ENCODE measurements around the gene SIMC1. TPM values are rescaled to one million over a fixed set of nuclear protein-coding genes. Genes with fewer than 3 reads are reported as not detected.

The SIMC1 gene
- total RNA-seq, 1 experiment from 2014 or later: 17.9 TPM

DNA sequence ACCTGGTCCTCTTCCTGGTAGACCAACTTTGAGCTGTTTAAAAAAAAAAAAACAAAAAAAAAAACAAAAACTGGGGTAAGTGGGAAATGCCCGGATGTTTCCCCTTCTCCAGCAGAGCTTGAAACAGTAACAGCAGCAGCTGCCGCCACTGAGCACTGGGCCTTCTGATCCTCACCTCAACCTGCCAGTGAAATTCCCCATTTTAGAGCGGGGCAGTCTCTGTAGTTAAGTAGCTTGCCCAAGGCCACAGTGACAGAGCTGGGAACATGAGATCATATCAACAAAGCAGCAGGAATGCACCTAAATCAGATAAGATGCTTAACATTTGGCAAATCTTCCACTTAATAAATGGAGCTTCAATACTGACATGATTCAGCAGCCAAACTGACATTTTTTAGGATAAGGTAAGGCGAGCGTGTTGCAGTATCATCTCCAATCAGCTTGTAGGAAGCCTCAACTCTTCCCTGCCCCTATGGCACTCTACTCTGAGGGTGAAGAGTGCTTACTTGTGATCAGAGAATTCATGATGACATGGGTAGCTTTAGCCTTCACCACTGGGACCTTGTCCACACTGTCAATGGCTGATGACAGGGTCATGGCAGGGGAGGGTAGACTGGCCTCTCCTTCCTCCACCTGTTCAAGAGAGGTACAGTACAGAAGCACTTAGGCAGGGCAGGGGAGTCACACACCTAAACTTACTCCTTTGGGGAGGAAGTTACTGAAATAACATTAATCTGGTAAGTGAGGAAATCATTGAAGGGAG is 114.1 kb downstream of the SIMC1 start:
- CTCF ChIA-PET: interaction anchor here (1.3 to 1.4 kb wide), 2 partner anchors 9 to 53 kb away, joined by 3 to 4 read pairs; no protein-coding TSS in a partner anchor
- POLR2A ChIA-PET: no interaction called here
- ATAC-seq: no peak

DNA sequence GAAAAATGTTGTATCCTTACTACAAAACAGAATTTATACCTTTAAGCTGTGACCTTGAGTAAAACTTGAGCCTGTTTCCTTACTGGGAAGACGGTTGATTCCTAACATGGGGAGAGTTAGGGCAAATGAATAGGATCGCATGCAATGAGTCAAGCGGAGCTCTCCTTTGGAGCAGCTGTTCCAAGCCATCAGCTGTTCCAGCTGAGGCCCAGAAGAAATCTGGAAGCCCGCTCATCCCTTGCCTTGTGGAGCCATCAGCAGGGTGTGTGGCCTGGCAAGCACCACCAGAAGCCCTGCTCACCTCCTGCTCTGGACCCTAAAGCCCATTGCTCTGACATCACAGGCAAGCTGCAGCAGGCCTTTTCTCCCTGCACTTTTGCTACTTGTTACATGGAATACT is 115.3 kb downstream of the SIMC1 start:
- ATAC-seq: no peak
- no peak overlapping the region for H3K27ac Mint-ChIP-seq
- DNase-seq (ENCODE audit: low spot score): no peak
- POLR2A ChIA-PET: no interaction called here
- CTCF ChIA-PET: no interaction called here
- TF ChIP-seq SOX15 (CRISPR knock-in tag; IDR thresholded peaks at IDR 0.05) (no peak), SMAD4 (CRISPR knock-in tag; IDR thresholded peaks at IDR 0.05) (no peak), GTF2I (CRISPR knock-in tag; conservative IDR thresholded peaks at IDR 0.05) (no peak), CBFB (CRISPR knock-in tag; IDR thresholded peaks at IDR 0.05; ENCODE audit: low read depth) (no peak), MXD4 (CRISPR knock-in tag; IDR thresholded peaks at IDR 0.05; ENCODE audit: borderline replicate concordance) (no peak), ZNF671 (CRISPR knock-in tag; IDR thresholded peaks at IDR 0.05) (no peak), NFYB (CRISPR knock-in tag; conservative IDR thresholded peaks at IDR 0.05; ENCODE audit: low read depth) (no peak)
- TF ChIP-seq, protein P1, sequence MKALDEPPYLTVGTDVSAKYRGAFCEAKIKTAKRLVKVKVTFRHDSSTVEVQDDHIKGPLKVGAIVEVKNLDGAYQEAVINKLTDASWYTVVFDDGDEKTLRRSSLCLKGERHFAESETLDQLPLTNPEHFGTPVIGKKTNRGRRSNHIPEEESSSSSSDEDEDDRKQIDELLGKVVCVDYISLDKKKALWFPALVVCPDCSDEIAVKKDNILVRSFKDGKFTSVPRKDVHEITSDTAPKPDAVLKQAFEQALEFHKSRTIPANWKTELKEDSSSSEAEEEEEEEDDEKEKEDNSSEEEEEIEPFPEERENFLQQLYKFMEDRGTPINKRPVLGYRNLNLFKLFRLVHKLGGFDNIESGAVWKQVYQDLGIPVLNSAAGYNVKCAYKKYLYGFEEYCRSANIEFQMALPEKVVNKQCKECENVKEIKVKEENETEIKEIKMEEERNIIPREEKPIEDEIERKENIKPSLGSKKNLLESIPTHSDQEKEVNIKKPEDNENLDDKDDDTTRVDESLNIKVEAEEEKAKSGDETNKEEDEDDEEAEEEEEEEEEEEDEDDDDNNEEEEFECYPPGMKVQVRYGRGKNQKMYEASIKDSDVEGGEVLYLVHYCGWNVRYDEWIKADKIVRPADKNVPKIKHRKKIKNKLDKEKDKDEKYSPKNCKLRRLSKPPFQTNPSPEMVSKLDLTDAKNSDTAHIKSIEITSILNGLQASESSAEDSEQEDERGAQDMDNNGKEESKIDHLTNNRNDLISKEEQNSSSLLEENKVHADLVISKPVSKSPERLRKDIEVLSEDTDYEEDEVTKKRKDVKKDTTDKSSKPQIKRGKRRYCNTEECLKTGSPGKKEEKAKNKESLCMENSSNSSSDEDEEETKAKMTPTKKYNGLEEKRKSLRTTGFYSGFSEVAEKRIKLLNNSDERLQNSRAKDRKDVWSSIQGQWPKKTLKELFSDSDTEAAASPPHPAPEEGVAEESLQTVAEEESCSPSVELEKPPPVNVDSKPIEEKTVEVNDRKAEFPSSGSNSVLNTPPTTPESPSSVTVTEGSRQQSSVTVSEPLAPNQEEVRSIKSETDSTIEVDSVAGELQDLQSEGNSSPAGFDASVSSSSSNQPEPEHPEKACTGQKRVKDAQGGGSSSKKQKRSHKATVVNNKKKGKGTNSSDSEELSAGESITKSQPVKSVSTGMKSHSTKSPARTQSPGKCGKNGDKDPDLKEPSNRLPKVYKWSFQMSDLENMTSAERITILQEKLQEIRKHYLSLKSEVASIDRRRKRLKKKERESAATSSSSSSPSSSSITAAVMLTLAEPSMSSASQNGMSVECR (CRISPR knock-in tag; IDR thresholded peaks at IDR 0.05; ENCODE audit: borderline replicate concordance): no peak
- TF ChIP-seq, protein P2, sequence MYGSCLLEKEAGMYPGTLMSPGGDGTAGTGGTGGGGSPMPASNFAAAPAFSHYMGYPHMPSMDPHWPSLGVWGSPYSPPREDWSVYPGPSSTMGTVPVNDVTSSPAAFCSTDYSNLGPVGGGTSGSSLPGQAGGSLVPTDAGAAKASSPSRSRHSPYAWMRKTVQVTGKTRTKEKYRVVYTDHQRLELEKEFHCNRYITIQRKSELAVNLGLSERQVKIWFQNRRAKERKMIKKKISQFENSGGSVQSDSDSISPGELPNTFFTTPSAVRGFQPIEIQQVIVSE (CRISPR knock-in tag; IDR thresholded peaks at IDR 0.05; ENCODE audit: borderline replicate concordance): no peak
- TF ChIP-seq, protein P3, sequence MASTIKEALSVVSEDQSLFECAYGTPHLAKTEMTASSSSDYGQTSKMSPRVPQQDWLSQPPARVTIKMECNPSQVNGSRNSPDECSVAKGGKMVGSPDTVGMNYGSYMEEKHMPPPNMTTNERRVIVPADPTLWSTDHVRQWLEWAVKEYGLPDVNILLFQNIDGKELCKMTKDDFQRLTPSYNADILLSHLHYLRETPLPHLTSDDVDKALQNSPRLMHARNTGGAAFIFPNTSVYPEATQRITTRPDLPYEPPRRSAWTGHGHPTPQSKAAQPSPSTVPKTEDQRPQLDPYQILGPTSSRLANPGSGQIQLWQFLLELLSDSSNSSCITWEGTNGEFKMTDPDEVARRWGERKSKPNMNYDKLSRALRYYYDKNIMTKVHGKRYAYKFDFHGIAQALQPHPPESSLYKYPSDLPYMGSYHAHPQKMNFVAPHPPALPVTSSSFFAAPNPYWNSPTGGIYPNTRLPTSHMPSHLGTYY (CRISPR knock-in tag; IDR thresholded peaks at IDR 0.05): no peak
- TF ChIP-seq, protein P4, sequence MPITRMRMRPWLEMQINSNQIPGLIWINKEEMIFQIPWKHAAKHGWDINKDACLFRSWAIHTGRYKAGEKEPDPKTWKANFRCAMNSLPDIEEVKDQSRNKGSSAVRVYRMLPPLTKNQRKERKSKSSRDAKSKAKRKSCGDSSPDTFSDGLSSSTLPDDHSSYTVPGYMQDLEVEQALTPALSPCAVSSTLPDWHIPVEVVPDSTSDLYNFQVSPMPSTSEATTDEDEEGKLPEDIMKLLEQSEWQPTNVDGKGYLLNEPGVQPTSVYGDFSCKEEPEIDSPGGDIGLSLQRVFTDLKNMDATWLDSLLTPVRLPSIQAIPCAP (CRISPR knock-in tag; IDR thresholded peaks at IDR 0.05): no peak
- TF ChIP-seq, protein P5, sequence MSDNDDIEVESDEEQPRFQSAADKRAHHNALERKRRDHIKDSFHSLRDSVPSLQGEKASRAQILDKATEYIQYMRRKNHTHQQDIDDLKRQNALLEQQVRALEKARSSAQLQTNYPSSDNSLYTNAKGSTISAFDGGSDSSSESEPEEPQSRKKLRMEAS (CRISPR knock-in tag; IDR thresholded peaks at IDR 0.05): no peak
- H3K4me1 Mint-ChIP-seq: no peaks in the 10 kb centered on the region
- no peak overlapping the region for H3K4me3 Mint-ChIP-seq
- no peaks in the 10 kb centered on the region for H3K27me3 Mint-ChIP-seq (ENCODE audit: low read depth)
- H3K9me3 Mint-ChIP-seq: no peaks in the 10 kb centered on the region
- H3K36me3 Mint-ChIP-seq: peaks cover 79% of the 10 kb centered on the region

More for the DNA sequence above, 114.1 kb downstream of the SIMC1 start:
- H3K27me3 Mint-ChIP-seq (ENCODE audit: low read depth): no peaks in the 10 kb centered on the region
- no peak overlapping the region for H3K4me3 Mint-ChIP-seq
- TF ChIP-seq RELA (CRISPR knock-in tag; IDR thresholded peaks at IDR 0.05; ENCODE audit: borderline replicate concordance): no peak
- no peak for TF ChIP-seq ZNF423 (CRISPR knock-in tag; IDR thresholded peaks at IDR 0.05)
- no peak for TF ChIP-seq FOXJ3 (CRISPR knock-in tag; IDR thresholded peaks at IDR 0.05; ENCODE audit: borderline replicate concordance)
- H3K36me3 Mint-ChIP-seq: peaks cover 78% of the 10 kb centered on the region
- no peak for DNase-seq (ENCODE audit: low spot score)
- no peaks in the 10 kb centered on the region for H3K9me3 Mint-ChIP-seq
- no peaks in the 10 kb centered on the region for H3K4me1 Mint-ChIP-seq
- no peak overlapping the region for H3K27ac Mint-ChIP-seq
